Right atrium auricular region (tissue), 2 donors: Measurements from ENCODE around the gene FMNL1. TPM values are rescaled to one million over a fixed set of nuclear protein-coding genes. Genes with fewer than 3 reads are reported as not detected.
A peak's percentile ranks its signal among the peaks of the same experiment; 100 is the strongest.

ENCODE experiments used
- DNase-seq: peaks from one replicate; pipeline ENCODE4 v3.0.0-alpha.2; 2019; ENCODE audit warnings: low spot score
- H3K27ac ChIP-seq, 2 donors: fragments of 200-600 bp; sonication (generic); 1 replicate in 1 of 2; 2 replicates in 1 of 2; pipeline ENCODE4 v1.5.1; 2016 to 2019
- H3K27me3 ChIP-seq, 2 donors: fragments of 200-600 bp; sonication (generic); one replicate each; pipeline versions ENCODE4 v1.5.1 to v1.6.0; 2017 to 2019
- H3K36me3 ChIP-seq: fragments of 200-600 bp; sonication (generic); one replicate; pipeline ENCODE4 v1.5.1; 2016
- H3K4me1 ChIP-seq, 2 donors: fragments of 200-600 bp; sonication (generic); one replicate each; pipeline versions ENCODE4 v1.5.1 to v1.6.0; 2017 to 2019
- H3K4me3 ChIP-seq, 2 donors: fragments of 200-600 bp; sonication (generic); 1 replicate in 1 of 2; 2 replicates in 1 of 2; pipeline ENCODE4 v1.5.1; 2017 to 2019; ENCODE audit warnings: mild to moderate bottlenecking in 1 of 2, moderate library complexity in 1 of 2
- H3K9me3 ChIP-seq, 2 donors: fragments of 200-600 bp; sonication (generic); one replicate each; pipeline ENCODE4 v1.5.1; 2019
- total RNA-seq, 2 donors: library from RNA; depleted of rRNA; stranded (reverse); fragments of >200 nt; gene quantifications; one replicate each; pipeline ENCODE4 v1.1.0, GENCODE V29; 2016
- TF ChIP-seq, protein P1 (sequence below), 2 donors: fragments of 200-600 bp; sonication (generic); IDR thresholded peaks; one replicate each; pipeline ENCODE4 v1.5.1; 2019; ENCODE audit warnings: antibody characterized with exemption in 2 of 2

FMNL1 gene
- total RNA-seq, 2 donors from 2014 or later = 7.6 to 13.6 TPM

DNA sequence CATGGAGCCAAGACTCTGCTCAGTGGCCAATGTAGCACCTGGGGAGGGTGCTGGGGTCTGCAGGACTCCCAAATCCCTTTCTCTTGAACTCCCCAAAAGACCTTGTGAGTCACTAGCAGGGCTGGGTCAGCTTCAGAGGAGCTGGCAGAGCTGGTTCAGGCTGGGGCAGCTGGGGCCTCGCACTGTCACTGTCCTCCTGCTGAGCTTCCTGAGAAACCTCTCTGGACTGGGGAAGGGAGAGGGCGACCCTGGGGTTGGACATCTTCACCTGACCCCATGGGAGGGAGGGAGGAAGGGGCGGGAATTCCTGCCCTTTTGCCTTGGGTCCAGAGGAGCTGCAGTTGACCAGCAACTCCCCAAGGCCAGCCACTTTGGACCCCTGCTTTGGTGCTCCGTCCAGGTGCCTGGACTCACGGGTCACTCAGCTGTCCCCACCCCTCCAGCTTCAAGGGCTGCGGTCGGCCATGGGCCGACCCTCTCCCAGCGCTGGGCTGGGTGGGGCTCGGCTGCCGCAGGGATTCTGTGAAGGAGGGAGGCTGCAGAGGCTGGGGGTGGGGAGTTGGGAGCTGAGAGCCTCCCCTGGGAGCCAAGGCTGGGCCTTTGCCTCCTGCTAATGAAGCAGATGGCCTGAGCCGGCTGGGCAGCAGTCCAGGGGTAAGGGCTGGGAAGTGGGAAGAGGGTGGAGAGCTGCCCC is 9.2 kb downstream of the FMNL1 start:
- TF ChIP-seq, protein P1, sequence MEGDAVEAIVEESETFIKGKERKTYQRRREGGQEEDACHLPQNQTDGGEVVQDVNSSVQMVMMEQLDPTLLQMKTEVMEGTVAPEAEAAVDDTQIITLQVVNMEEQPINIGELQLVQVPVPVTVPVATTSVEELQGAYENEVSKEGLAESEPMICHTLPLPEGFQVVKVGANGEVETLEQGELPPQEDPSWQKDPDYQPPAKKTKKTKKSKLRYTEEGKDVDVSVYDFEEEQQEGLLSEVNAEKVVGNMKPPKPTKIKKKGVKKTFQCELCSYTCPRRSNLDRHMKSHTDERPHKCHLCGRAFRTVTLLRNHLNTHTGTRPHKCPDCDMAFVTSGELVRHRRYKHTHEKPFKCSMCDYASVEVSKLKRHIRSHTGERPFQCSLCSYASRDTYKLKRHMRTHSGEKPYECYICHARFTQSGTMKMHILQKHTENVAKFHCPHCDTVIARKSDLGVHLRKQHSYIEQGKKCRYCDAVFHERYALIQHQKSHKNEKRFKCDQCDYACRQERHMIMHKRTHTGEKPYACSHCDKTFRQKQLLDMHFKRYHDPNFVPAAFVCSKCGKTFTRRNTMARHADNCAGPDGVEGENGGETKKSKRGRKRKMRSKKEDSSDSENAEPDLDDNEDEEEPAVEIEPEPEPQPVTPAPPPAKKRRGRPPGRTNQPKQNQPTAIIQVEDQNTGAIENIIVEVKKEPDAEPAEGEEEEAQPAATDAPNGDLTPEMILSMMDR (IDR thresholded peaks at IDR 0.05) = no peak
- Histone ChIP-seq H3K27ac (peak overlapping the region; percentile 84 to 86), H3K9me3 (no peaks in the 10 kb centered on the region), H3K4me1 (peaks cover 0 to 56% of the 10 kb centered on the region in 2 donors), H3K27me3 (no peaks in the 10 kb centered on the region), H3K4me3 (no peak overlapping the region), H3K36me3 (no peaks in the 10 kb centered on the region)
- no peak for DNase-seq

DNA sequence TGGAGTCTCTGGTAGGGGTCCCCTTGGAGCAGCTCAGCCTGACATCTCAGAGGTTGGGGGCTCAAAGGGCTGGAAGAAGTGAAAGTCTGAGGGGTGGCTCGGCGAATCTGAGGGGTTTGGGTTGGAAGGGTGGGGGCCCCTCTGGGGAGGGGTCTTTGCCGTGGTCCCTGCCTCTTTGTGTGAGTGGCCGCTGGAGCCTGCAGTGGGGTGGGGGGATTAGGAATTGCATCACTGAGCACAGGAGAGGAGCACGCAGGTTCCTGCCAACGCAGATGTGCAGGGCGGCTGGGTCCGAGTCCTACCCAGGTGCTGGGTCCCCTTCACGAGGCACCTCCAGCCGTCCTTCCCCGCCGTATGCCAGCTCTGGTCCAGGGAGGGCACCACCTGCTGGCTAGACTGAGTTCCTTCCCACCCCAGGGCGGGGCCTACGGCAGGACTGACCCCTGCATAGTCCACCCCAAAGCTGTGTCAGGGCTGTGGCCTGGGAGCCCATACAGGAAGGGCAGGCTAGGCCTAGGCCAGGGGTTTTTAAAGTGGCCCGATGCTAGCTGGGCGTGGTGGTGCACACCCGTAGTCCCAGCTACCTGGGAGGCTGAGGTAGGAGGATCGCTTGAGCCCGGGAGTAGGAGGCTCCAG is 9.9 kb downstream of the FMNL1 start:
- Histone ChIP-seq H3K4me1 (peaks cover 0 to 50% of the 10 kb centered on the region in 2 donors), H3K4me3 (no peak overlapping the region), H3K27me3 (no peaks in the 10 kb centered on the region), H3K9me3 (no peaks in the 10 kb centered on the region), H3K27ac (peak overlapping the region; percentile 84 to 86), H3K36me3 (no peaks in the 10 kb centered on the region)
- TF ChIP-seq, protein P1 (IDR thresholded peaks at IDR 0.05) = peak in 1 of 2 donors; percentile 30
- DNase-seq = no peak

DNA sequence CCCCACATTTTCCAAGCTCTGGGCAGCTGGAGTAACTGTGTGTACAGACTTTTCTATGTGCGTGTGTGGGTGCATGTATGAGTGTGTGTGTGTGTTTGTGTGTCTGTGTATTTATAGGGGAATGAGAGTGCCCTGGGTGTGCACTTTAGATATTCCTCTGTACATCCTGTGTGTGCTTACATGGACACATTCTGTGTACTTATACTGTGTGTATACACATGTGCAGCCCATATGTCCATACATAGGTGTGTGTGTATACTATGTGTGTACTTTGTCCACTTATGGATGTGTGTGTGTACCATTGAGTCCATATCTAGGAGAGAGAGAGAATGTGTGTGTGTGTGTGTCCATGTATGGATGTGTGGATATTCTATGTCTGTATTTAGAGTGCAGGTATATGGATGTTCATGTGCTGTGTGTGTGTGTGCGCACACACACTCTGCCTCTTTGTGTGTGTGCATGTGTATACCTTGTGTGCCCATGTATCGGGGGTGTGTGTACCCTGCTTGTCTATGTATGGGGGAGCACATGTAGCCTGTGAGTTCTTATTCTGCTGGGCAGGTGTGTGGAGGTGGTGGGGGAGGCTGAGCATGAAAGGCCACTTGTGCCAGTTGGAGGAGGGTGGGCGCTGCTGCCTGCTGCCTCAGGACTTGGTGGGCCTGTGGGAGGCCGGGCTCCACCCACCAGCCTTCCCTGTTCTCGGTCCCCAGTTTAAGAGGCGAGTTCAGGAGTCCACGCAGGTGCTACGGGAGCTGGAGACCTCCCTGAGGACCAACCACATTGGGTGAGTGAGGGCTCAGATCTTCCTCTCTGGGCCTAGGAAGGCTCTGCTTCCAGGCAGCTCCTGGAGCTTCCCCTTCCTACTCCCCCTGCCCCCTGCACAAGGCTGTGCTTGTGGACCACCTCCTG is 11.1 kb downstream of the FMNL1 start:
- no peak for DNase-seq
- Histone ChIP-seq H3K4me3 (no peak overlapping the region), H3K27ac (no peak overlapping the region), H3K36me3 (no peaks in the 10 kb centered on the region), H3K9me3 (no peaks in the 10 kb centered on the region), H3K4me1 (peaks cover 0 to 38% of the 10 kb centered on the region in 2 donors), H3K27me3 (no peaks in the 10 kb centered on the region)
- TF ChIP-seq, protein P1 (IDR thresholded peaks at IDR 0.05) = no peak

DNA sequence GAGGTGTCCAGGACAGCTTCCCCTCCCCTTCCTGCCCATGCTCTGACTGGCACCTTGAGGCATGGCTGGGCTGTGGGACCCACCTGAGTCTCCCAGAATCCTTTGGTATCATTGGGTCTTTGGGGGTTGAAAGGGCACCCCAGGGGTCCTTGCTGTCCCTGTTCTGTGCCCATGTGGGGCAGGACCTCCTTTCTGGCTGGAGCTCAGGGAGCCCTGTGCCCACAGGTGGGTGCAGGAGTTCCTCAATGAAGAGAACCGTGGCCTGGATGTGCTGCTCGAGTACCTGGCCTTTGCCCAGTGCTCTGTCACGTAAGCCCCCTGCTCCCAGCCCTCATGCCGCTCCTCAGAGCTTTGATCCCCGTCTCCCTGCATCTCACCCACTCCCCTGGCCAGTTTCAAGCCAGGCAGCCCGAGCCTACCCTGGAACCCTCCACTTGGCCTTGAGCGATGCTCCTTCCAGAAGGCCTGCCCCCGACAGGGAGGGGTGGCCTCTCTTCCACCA is 11.8 kb downstream of the FMNL1 start:
- Histone ChIP-seq H3K27ac (no peak overlapping the region), H3K36me3 (no peaks in the 10 kb centered on the region), H3K4me3 (no peak overlapping the region), H3K27me3 (no peaks in the 10 kb centered on the region), H3K9me3 (no peaks in the 10 kb centered on the region), H3K4me1 (peaks cover 0 to 31% of the 10 kb centered on the region in 2 donors)
- no peak for DNase-seq
- TF ChIP-seq, protein P1 (IDR thresholded peaks at IDR 0.05) = no peak

DNA sequence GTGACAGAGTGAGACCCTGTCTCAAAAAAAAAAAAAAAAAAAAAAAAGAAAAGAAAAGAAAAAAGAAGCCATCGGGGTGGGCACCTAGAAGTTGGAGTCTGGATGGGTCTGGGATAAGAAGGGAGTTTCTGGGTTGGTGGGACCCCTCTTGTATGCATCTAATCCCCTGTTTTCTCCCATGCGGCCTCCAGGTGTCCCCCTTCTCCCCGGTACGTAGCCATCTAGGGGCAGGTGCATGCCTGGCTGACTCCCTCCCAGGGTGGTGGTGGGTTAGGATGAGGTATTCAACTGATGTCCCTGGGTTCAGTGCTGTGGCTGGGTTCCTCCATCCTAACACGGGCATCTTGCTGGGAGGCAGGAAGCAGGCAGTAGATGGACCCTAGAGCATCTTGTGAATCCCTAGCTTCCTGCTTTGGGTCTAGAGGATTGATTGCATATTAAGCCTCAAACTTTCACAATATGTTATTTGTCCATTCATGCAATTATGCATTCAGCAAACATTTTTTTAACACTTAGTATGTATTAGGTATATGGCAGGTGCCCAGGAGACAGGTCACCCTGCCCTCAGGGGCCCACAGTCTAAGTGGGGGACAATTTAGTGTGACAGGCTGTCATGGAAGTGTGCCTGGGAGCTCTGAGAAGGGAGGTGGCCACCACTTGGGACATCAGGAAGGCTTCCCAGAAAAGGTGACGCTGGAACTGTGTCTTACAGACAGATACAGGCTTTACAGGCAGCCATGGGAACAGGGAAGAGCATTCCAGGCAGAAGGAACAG is 13.1 kb downstream of the FMNL1 start:
- Histone ChIP-seq H3K27me3 (no peaks in the 10 kb centered on the region), H3K9me3 (no peaks in the 10 kb centered on the region), H3K36me3 (no peaks in the 10 kb centered on the region), H3K27ac (no peak overlapping the region), H3K4me1 (peaks cover 0 to 18% of the 10 kb centered on the region in 2 donors), H3K4me3 (no peak overlapping the region)
- TF ChIP-seq, protein P1 (IDR thresholded peaks at IDR 0.05) = no peak
- DNase-seq = no peak
